ENCODE results near the gene PALLD. TPM values are rescaled to one million over a fixed set of nuclear protein-coding genes. Genes with fewer than 3 reads are reported as not detected.

Gene PALLD
- total and polyA plus RNA-seq, 2 of the 8 experiments (the other 6 are each of a cell fraction or from before 2014, with no cell fraction given): 10.5 to 25.0 TPM

DNA sequence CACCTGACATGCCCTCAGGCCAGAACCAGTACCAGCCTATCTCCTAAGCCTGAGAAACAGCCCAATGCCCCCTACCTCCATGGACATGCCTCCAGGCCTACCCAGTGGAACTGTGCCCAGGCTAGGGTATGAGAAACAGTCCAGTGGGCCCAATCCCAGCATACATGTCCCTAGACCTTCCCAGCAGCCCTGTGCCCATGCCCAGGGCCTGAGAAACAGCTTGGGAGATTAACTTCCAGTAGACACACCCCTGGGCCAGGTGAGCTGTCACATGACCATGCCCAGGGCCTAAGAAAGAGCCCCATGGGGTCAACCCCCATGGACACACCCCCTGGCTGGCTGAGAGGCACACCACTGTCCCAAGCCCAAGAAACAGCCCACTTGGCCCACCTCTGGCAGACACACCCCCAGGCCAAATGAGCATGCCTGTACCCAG is 434.4 kb downstream of the PALLD start (continued):
- TF ChIP-seq CBX8 (IDR thresholded peaks at IDR 0.05; ENCODE audit: borderline replicate concordance, low read depth, low read length): no peak

DNA sequence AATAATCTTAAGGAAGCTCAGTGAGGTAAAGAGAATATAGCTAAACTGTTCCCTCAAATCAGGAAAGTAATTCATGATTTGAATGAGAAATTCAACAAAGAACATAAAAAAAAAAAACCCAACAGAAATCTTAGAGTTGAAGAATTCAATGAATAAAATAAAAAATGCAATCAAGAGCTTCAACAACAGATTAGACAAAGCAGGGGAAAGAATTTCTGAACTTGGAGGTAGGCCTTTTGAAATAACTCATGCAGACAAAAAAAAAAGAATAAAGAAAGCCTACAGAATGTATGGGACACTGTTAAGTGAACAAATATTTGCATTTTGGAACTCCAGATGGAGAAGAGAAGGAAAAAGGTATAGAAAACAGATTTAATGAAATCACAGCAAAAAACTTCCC is 435.3 kb downstream of the PALLD start:
- H3K27me3 ChIP-seq (replicated peaks in 1 of 4; ENCODE audit: control insufficient read depth in 3 of 4, extremely low read depth in 1 of 4, insufficient read depth in 3 of 4, low read length in 3 of 4): no peaks in the 10 kb centered on the region
- POLR2A ChIA-PET (ENCODE audit: partially characterized antibody): no interaction called here

More for the DNA sequence above, 435.3 kb downstream of the PALLD start:
- H3K4ac ChIP-seq (replicated peaks; ENCODE audit: insufficient read length, low read depth, low read length): no peak overlapping the region
- H2AFZ ChIP-seq (ENCODE audit: low read length): no peak overlapping the region
- H2BK20ac ChIP-seq (ENCODE audit: low read length): no peak overlapping the region
- H4K91ac ChIP-seq (replicated peaks; ENCODE audit: insufficient read length, low read length): no peak overlapping the region
- H3K23ac ChIP-seq (ENCODE audit: insufficient read length): no peak overlapping the region
- no peaks in the 10 kb centered on the region for H3K79me2 ChIP-seq (ENCODE audit: control insufficient read depth in 1 of 2, insufficient read depth in 2 of 2, low read length in 2 of 2)
- peaks cover 2 to 5% (median 3%) of the 10 kb centered on the region in 4 experiments; a peak in 5 of 8 replicates for H3K36me3 ChIP-seq (ENCODE audit: control insufficient read depth in 2 of 4, insufficient read depth in 4 of 4, low read length in 3 of 4)
- H3K27ac ChIP-seq (ENCODE audit: low read depth, low read length): no peak overlapping the region
- H3K9me3 ChIP-seq (ENCODE audit: insufficient read depth in 2 of 2, low read depth in 1 of 2, low read length in 1 of 2): peaks cover 0 to 3% of the 10 kb centered on the region in 2 experiments; a peak in 1 of 4 replicates
- H3K4me1 ChIP-seq (replicated peaks in 1 of 4; ENCODE audit: control insufficient read depth in 3 of 4, insufficient read depth in 4 of 4, low read length in 3 of 4): no peaks in the 10 kb centered on the region
- CTCF ChIA-PET (ENCODE audit: partially characterized antibody): interaction anchor here (0.6 to 3.6 kb wide), 3 partner anchors 11 to 313 kb away, joined by 3 to 26 read pairs (median 21); no protein-coding TSS in a partner anchor
- H3K4me2 ChIP-seq (ENCODE audit: insufficient read depth in 1 of 2, low read depth in 2 of 2, low read length in 2 of 2): no peak overlapping the region
- no peaks in the 10 kb centered on the region for H3K23me2 ChIP-seq (ENCODE audit: low read depth, low read length)
- DNase-seq (ENCODE audit: low read depth in 1 of 2, low spot score in 2 of 2): no peak
- FAIRE-seq: no peak
- no peak overlapping the region for H4K5ac ChIP-seq (ENCODE audit: insufficient read length, low read depth, low read length)
- no peak overlapping the region for H3K4me3 ChIP-seq (ENCODE audit: extremely low read depth in 1 of 4, insufficient read depth in 2 of 4, low read depth in 3 of 4, low read length in 4 of 4)
- H3K18ac ChIP-seq (ENCODE audit: extremely low read depth, low read length): no peak overlapping the region
- H3K56ac ChIP-seq (replicated peaks; ENCODE audit: insufficient read length, low read depth, low read length): no peak overlapping the region
- TF ChIP-seq POLR2A (IDR thresholded peaks at IDR 0.05; ENCODE audit: control extremely low read depth in 1 of 2, low read depth in 2 of 2, low read length in 2 of 2): no peak
- TF ChIP-seq CREB1 (IDR thresholded peaks at IDR 0.05): no peak
- TF ChIP-seq, protein P1, sequence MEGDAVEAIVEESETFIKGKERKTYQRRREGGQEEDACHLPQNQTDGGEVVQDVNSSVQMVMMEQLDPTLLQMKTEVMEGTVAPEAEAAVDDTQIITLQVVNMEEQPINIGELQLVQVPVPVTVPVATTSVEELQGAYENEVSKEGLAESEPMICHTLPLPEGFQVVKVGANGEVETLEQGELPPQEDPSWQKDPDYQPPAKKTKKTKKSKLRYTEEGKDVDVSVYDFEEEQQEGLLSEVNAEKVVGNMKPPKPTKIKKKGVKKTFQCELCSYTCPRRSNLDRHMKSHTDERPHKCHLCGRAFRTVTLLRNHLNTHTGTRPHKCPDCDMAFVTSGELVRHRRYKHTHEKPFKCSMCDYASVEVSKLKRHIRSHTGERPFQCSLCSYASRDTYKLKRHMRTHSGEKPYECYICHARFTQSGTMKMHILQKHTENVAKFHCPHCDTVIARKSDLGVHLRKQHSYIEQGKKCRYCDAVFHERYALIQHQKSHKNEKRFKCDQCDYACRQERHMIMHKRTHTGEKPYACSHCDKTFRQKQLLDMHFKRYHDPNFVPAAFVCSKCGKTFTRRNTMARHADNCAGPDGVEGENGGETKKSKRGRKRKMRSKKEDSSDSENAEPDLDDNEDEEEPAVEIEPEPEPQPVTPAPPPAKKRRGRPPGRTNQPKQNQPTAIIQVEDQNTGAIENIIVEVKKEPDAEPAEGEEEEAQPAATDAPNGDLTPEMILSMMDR (IDR thresholded peaks at IDR 0.05; ENCODE audit: control extremely low read depth in 1 of 3, insufficient read depth in 1 of 3, low read depth in 1 of 3, low read length in 3 of 3): no peak
- TF ChIP-seq ZNF274 (IDR thresholded peaks at IDR 0.05; ENCODE audit: borderline replicate concordance, extremely low read depth, low read length): no peak
- no peak for TF ChIP-seq CBX5 (IDR thresholded peaks at IDR 0.05; ENCODE audit: low read depth, low read length)
- no peak for TF ChIP-seq TAF1 (IDR thresholded peaks at IDR 0.05; ENCODE audit: low read depth, low read length)
- TF ChIP-seq POLR2AphosphoS5 (IDR thresholded peaks at IDR 0.05; ENCODE audit: low read depth, low read length): no peak
- TF ChIP-seq SP2 (IDR thresholded peaks at IDR 0.05; ENCODE audit: low read length): no peak
- no peak for TF ChIP-seq RBBP5 (IDR thresholded peaks at IDR 0.05; ENCODE audit: borderline replicate concordance, low read depth, low read length)
- TF ChIP-seq YY1 (IDR thresholded peaks at IDR 0.05; ENCODE audit: low read depth, low read length): no peak
- no peak for TF ChIP-seq EZH2 (IDR thresholded peaks at IDR 0.05; ENCODE audit: low read depth, low read length, severe bottlenecking)
- no peaks in the 10 kb centered on the region for H4K20me1 ChIP-seq (replicated peaks in 1 of 2; ENCODE audit: control insufficient read depth in 1 of 2, insufficient read depth in 2 of 2, low read length in 2 of 2)
- no peak overlapping the region for H2BK120ac ChIP-seq (replicated peaks; ENCODE audit: low read depth, low read length)
- no peak overlapping the region for H2BK12ac ChIP-seq (ENCODE audit: low read depth, low read length)
- H4K8ac ChIP-seq (ENCODE audit: extremely low read depth, insufficient read depth, low read length): no peak overlapping the region
- no peak overlapping the region for H3K14ac ChIP-seq (ENCODE audit: insufficient read length)
- H3K9ac ChIP-seq (replicated peaks in 1 of 4; ENCODE audit: extremely low read depth in 1 of 4, low read depth in 3 of 4, low read length in 3 of 4): no peak overlapping the region
- H2BK5ac ChIP-seq (ENCODE audit: low read depth, low read length): no peak overlapping the region
- H3K79me1 ChIP-seq (ENCODE audit: low read depth, low read length): no peaks in the 10 kb centered on the region
- H2BK15ac ChIP-seq (ENCODE audit: low read length): no peak overlapping the region
- H2AK5ac ChIP-seq (ENCODE audit: low read depth, low read length): no peak overlapping the region

Data from H1 (cell line).